H9 (cell line): Measurements from ENCODE around the gene UGT2A1. TPM values are rescaled to one million over a fixed set of nuclear protein-coding genes. Genes with fewer than 3 reads are reported as not detected.

Experiments used
- DNase-seq: peaks from one replicate; pipeline ENCODE4 v3.0.0-alpha.2; 2017
- H2AFZ ChIP-seq: one replicate; pipeline ENCODE4 v1.6.1; 2013; ENCODE audit warnings: mild to moderate bottlenecking, low read length, control low read depth, moderate library complexity
- H2AK5ac ChIP-seq: 2 replicates; pipeline ENCODE4 v1.6.1; 2013; ENCODE audit warnings: low read length, control low read depth, mixed read lengths; ENCODE audit not compliant: insufficient read length
- H2BK120ac ChIP-seq: one replicate; pipeline ENCODE4 v1.6.1; 2013; ENCODE audit warnings: low read depth, mild to moderate bottlenecking, low read length, control low read depth, inconsistent platforms; ENCODE audit not compliant: poor library complexity, severe bottlenecking
- H2BK12ac ChIP-seq: 2 replicates; pipeline ENCODE4 v1.6.1; 2013; ENCODE audit warnings: low read length, control low read depth, mixed read lengths, low read depth; ENCODE audit not compliant: insufficient read length
- H2BK15ac ChIP-seq: 2 replicates; pipeline ENCODE4 v1.6.1; 2013; ENCODE audit warnings: low read depth, low read length, control low read depth
- H2BK20ac ChIP-seq: one replicate; pipeline ENCODE4 v1.6.1; 2013; ENCODE audit warnings: low read depth, mild to moderate bottlenecking, low read length, control low read depth, inconsistent platforms; ENCODE audit not compliant: poor library complexity, severe bottlenecking
- H2BK5ac ChIP-seq: 2 replicates; pipeline ENCODE4 v1.6.1; 2013; ENCODE audit warnings: low read length, control low read depth, mixed read lengths; ENCODE audit not compliant: insufficient read length
- H3K14ac ChIP-seq: 2 replicates; pipeline ENCODE4 v1.6.1; 2013; ENCODE audit warnings: low read length, control low read depth; ENCODE audit not compliant: insufficient read depth
- H3K18ac ChIP-seq: 2 replicates; pipeline ENCODE4 v1.6.1; 2013; ENCODE audit warnings: low read depth, mild to moderate bottlenecking, mixed read lengths, low read length, control low read depth; ENCODE audit not compliant: insufficient read length
- H3K23ac ChIP-seq: 2 replicates; pipeline ENCODE4 v1.6.1; 2013; ENCODE audit warnings: low read length, control low read depth, mixed read lengths, low read depth; ENCODE audit not compliant: insufficient read length
- H3K23me2 ChIP-seq: 2 replicates; pipeline ENCODE4 v1.6.1; 2013; ENCODE audit warnings: low read depth, mild to moderate bottlenecking, mixed read lengths, low read length, control low read depth; ENCODE audit not compliant: insufficient read length, poor library complexity, severe bottlenecking
- H3K27ac ChIP-seq: 2 replicates; pipeline ENCODE4 v1.5.1; 2013; ENCODE audit warnings: low read length, control low read depth, mixed read lengths, low read depth; ENCODE audit not compliant: insufficient read length
- H3K27me3 ChIP-seq: 2 replicates; pipeline ENCODE4 v1.6.1; 2013; ENCODE audit warnings: low read length, control low read depth, inconsistent platforms; ENCODE audit not compliant: insufficient read depth
- H3K4ac ChIP-seq: 2 replicates; pipeline ENCODE4 v1.6.1; 2013; ENCODE audit warnings: low read depth, mild to moderate bottlenecking, control low read depth, inconsistent platforms, low read length, moderate library complexity
- H3K4me1 ChIP-seq: 2 replicates; pipeline ENCODE4 v1.6.1; 2013; ENCODE audit warnings: low read length, control low read depth, inconsistent platforms; ENCODE audit not compliant: insufficient read depth
- H3K4me2 ChIP-seq: 2 replicates; pipeline ENCODE4 v1.6.1; 2013; ENCODE audit warnings: low read length, control low read depth, mixed read lengths; ENCODE audit not compliant: insufficient read length, insufficient read depth
- H3K56ac ChIP-seq: 2 replicates; pipeline ENCODE4 v1.6.1; 2013; ENCODE audit warnings: low read depth, mild to moderate bottlenecking, mixed read lengths, low read length, control low read depth; ENCODE audit not compliant: insufficient read length
- H3K79me1 ChIP-seq: 2 replicates; pipeline ENCODE4 v1.6.1; 2013; ENCODE audit warnings: low read depth, mild to moderate bottlenecking, moderate library complexity, low read length, control low read depth, inconsistent platforms; ENCODE audit not compliant: insufficient read depth, poor library complexity, severe bottlenecking
- H3K79me2 ChIP-seq: 2 replicates; pipeline ENCODE4 v1.6.1; 2013; ENCODE audit warnings: low read length, control low read depth, inconsistent platforms; ENCODE audit not compliant: insufficient read depth
- H3K9ac ChIP-seq: 2 replicates; pipeline ENCODE4 v1.6.1; 2013; ENCODE audit warnings: low read length, control low read depth, mixed read lengths; ENCODE audit not compliant: insufficient read length; ENCODE audit errors: extremely low read depth
- H3K9me3 ChIP-seq: one replicate; pipeline ENCODE4 v1.6.1; 2013; ENCODE audit warnings: low read depth, low read length, inconsistent platforms; ENCODE audit not compliant: control insufficient read depth
- H3T11ph ChIP-seq: one replicate; pipeline ENCODE4 v1.6.1; 2013; ENCODE audit warnings: mild to moderate bottlenecking, low read length, control low read depth, inconsistent platforms
- H4K20me1 ChIP-seq: one replicate; pipeline ENCODE4 v1.6.1; 2013; ENCODE audit not compliant: control insufficient read depth, insufficient read length, insufficient read depth
- H4K5ac ChIP-seq: 2 replicates; pipeline ENCODE4 v1.6.1; 2013; ENCODE audit warnings: low read depth, mild to moderate bottlenecking, mixed read lengths, low read length, control low read depth; ENCODE audit not compliant: insufficient read length
- H4K8ac ChIP-seq: replicated peaks from 2 replicates; pipeline ENCODE4 v1.6.1; 2013; ENCODE audit warnings: low read length, control low read depth, mixed read lengths, low read depth; ENCODE audit not compliant: insufficient read length
- H4K91ac ChIP-seq: 2 replicates; pipeline ENCODE4 v1.6.1; 2013; ENCODE audit warnings: low read depth, mild to moderate bottlenecking, moderate library complexity, mixed read lengths, low read length, control low read depth; ENCODE audit not compliant: insufficient read length
- H3K27ac Mint-ChIP-seq, 3 experiments: 2 replicates in 2 of 3; 3 replicates in 1 of 3; pipeline ENCODE4 v1.8.0; 2020 to 2021; ENCODE audit warnings: mixed read lengths in 3 of 3, mild to moderate bottlenecking in 1 of 3, moderate library complexity in 1 of 3
- H3K27me3 Mint-ChIP-seq: 2 replicates; pipeline ENCODE4 v1.8.0; 2021; ENCODE audit warnings: low read depth, mild to moderate bottlenecking, moderate library complexity, mixed read lengths
- H3K36me3 Mint-ChIP-seq, 3 experiments: 2 replicates in 2 of 3; 3 replicates in 1 of 3; pipeline ENCODE4 v1.8.0; 2020 to 2021; ENCODE audit warnings: low read depth in 3 of 3, mixed read lengths in 3 of 3; ENCODE audit not compliant: insufficient read depth in 1 of 3
- H3K4me1 Mint-ChIP-seq, 2 experiments: 2 replicates each; pipeline ENCODE4 v1.8.0; 2020; ENCODE audit warnings: mixed read lengths in 2 of 2
- H3K4me3 Mint-ChIP-seq, 2 experiments: 2 replicates in 1 of 2; 3 replicates in 1 of 2; pipeline ENCODE4 v1.8.0; 2020 to 2021; ENCODE audit warnings: mild to moderate bottlenecking in 2 of 2, mixed read lengths in 2 of 2, moderate library complexity in 1 of 2
- H3K9me3 Mint-ChIP-seq, 2 experiments: 2 replicates in 1 of 2; 3 replicates in 1 of 2; pipeline ENCODE4 v1.8.0; 2020; ENCODE audit warnings: mild to moderate bottlenecking in 2 of 2, mixed read lengths in 2 of 2, moderate library complexity in 1 of 2
- WGBS: extraction: QIAGEN DNeasy Blood & Tissue Kit; methylation state at CpG from one replicate; pipeline ENCODE4 v1.1.7; 2013; ENCODE audit warnings: missing lambda C conversion rate, low lambda C conversion rate, mixed read lengths; ENCODE audit not compliant: insufficient read length; ENCODE audit errors: extremely low coverage; 5-methylcytosine and 5-hydroxymethylcytosine counted together
- total RNA-seq: library from RNA; stranded (reverse); gene quantifications from 2 replicates; pipeline ENCODE4 v1.2.1, GENCODE V29; 2021
- TF ChIP-seq, protein P1 (sequence below): fragments of 200-600 bp; sonication (generic); conservative IDR thresholded peaks from 3 replicates; pipeline ENCODE4 v1.8.0; 2021; ENCODE audit warnings: antibody characterized with exemption, mild to moderate bottlenecking

Gene UGT2A1
- total RNA-seq, 1 experiment from 2014 or later, result not detected

DNA sequence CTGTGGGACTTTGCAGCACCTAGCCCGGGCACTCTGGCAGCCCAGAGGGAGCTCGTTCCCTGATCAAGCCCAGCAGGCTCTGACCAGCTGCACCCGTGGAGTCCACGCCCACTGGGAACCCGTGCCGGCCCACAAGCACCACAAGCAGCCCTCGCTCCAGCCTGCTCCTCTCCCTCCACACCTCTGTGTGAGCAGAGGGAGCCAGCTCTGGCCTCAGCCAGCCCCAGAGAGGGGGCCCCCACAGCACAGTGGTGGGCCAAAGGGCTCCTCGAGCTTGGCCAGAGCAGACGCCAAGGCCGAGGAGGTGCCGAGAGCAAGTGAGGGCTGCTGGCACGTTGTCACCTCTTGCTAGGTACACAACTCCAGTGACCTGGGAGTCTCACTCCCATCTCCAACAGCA is 5.1 kb upstream of the UGT2A1 start:
- H3K4me1 Mint-ChIP-seq, result peaks cover 2 to 10% of the 10 kb centered on the region in 2 experiments; a peak in 2 of 4 replicates
- Histone ChIP-seq H4K20me1 (no peaks in the 10 kb centered on the region), H3K14ac (no peak overlapping the region), H4K5ac (no peak overlapping the region), H3K4me1 (no peaks in the 10 kb centered on the region), H2AFZ (no peak overlapping the region), H3K27me3 (no peaks in the 10 kb centered on the region), H2AK5ac (no peak overlapping the region), H3T11ph (no peak overlapping the region), H2BK120ac (no peak overlapping the region), H2BK20ac (no peak overlapping the region), H3K9me3 (no peaks in the 10 kb centered on the region), H3K4ac (no peak overlapping the region), H2BK15ac (no peak overlapping the region), H3K9ac (no peak overlapping the region), H3K79me2 (no peaks in the 10 kb centered on the region), H4K91ac (no peak overlapping the region), H3K18ac (no peak overlapping the region), H3K23ac (no peak overlapping the region), H3K27ac (no peak overlapping the region), H4K8ac (no peak overlapping the region), H3K79me1 (no peaks in the 10 kb centered on the region), H3K23me2 (no peaks in the 10 kb centered on the region), H2BK5ac (no peak overlapping the region), H3K56ac (no peak overlapping the region), H2BK12ac (no peak overlapping the region), H3K4me2 (no peak overlapping the region)
- TF ChIP-seq, protein P1, sequence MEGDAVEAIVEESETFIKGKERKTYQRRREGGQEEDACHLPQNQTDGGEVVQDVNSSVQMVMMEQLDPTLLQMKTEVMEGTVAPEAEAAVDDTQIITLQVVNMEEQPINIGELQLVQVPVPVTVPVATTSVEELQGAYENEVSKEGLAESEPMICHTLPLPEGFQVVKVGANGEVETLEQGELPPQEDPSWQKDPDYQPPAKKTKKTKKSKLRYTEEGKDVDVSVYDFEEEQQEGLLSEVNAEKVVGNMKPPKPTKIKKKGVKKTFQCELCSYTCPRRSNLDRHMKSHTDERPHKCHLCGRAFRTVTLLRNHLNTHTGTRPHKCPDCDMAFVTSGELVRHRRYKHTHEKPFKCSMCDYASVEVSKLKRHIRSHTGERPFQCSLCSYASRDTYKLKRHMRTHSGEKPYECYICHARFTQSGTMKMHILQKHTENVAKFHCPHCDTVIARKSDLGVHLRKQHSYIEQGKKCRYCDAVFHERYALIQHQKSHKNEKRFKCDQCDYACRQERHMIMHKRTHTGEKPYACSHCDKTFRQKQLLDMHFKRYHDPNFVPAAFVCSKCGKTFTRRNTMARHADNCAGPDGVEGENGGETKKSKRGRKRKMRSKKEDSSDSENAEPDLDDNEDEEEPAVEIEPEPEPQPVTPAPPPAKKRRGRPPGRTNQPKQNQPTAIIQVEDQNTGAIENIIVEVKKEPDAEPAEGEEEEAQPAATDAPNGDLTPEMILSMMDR, result no peak
- DNase-seq, result no peak
- peaks cover 7 to 13% (median 11%) of the 10 kb centered on the region in 3 experiments for H3K36me3 Mint-ChIP-seq
- H3K9me3 Mint-ChIP-seq, result peaks cover 16 to 17% of the 10 kb centered on the region in 2 experiments
- WGBS, result no CpG with 5 or more reads among the region's 12 CpGs
- H3K27ac Mint-ChIP-seq, result no peak overlapping the region
- H3K4me3 Mint-ChIP-seq, result no peak overlapping the region
- H3K27me3 Mint-ChIP-seq, result peaks cover 2% of the 10 kb centered on the region
